ENCODE measurements around the gene CRYBB3.
A peak's percentile ranks its signal among the peaks of the same experiment; 100 is the strongest.
"Not testable (repeated sequence)": the region's sequence is repeated elsewhere in the genome, so short reads cannot be mapped to it uniquely, and the experiment has no call there.

Gene CRYBB3

DNA sequence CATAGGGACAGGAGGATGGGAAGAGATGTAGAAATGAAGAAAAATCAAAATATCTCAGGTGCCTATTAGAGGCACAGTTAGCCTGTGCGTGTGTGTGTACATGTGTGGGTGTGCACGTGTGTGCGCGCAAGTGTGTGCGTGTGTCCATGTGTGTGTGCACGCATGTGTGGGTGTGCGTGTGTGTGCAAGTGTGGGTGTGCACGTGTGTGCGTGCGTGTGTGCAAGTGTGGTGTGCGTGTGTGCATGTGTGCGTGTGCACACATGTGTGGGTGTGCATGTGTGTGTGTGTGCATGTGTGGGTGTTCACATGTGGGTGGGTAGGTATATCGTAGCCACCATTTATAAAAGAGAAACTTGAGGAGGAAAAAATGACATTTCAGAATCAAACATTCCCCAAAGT lies 29.2 kb downstream of the CRYBB3 start:
- no peak overlapping the region for H3K4me3 ChIP-seq (ENCODE audit: control insufficient read depth, low read depth, low read length)
- TF ChIP-seq, protein P1, sequence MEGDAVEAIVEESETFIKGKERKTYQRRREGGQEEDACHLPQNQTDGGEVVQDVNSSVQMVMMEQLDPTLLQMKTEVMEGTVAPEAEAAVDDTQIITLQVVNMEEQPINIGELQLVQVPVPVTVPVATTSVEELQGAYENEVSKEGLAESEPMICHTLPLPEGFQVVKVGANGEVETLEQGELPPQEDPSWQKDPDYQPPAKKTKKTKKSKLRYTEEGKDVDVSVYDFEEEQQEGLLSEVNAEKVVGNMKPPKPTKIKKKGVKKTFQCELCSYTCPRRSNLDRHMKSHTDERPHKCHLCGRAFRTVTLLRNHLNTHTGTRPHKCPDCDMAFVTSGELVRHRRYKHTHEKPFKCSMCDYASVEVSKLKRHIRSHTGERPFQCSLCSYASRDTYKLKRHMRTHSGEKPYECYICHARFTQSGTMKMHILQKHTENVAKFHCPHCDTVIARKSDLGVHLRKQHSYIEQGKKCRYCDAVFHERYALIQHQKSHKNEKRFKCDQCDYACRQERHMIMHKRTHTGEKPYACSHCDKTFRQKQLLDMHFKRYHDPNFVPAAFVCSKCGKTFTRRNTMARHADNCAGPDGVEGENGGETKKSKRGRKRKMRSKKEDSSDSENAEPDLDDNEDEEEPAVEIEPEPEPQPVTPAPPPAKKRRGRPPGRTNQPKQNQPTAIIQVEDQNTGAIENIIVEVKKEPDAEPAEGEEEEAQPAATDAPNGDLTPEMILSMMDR (conservative IDR thresholded peaks at IDR 0.05; ENCODE audit: control insufficient read depth, insufficient read depth, low read depth, low read length) = no peak
- DNase-seq (ENCODE audit: low read depth) = no peak

DNA sequence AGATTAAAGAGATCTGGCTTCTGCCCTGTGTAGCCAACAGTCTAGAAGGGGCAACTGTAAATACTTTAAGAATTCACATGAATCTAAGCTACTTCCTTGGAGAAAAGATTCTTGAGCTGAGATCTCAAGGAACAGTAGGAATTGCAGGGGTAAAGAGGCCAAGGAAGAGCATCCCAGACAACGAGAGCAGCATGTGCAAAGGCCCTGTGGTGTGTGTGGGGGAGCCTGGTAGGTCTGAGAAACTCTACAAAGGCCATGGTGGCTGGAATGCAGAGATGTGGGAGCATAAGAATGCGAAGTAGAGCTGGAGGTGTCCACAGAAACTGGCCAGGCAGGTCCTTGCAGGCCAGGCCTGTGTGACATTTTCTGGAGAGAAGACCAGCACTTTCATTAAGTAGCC lies 31.1 kb downstream of the CRYBB3 start:
- not testable (repeated sequence) for H3K4me3 ChIP-seq (ENCODE audit: control insufficient read depth, low read depth, low read length)

DNA sequence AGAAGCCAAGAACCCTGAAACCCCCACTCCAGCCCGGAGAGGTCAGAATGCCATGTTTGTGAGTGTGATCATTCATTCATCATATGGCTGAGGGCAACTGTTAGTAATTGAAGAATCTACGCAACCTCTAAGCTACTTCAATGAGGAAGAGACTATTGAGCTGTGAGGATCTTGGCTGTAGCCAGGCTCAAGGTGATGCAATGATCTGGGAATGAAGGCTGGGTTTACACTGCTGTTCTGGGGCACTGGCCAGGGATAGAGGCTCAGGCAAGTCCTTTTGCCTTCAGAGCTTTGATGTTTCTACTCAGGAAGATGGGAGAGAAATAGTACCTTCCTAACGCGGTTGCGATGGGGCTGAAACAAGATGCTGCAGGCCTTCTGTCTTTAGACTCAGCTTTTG lies 32.6 kb downstream of the CRYBB3 start:
- DNase-seq (ENCODE audit: low read depth) = peak; percentile 28
- H3K4me3 ChIP-seq (ENCODE audit: control insufficient read depth, low read depth, low read length) = no peak overlapping the region
- TF ChIP-seq, protein P1 (conservative IDR thresholded peaks at IDR 0.05; ENCODE audit: control insufficient read depth, insufficient read depth, low read depth, low read length) = no peak

More for the DNA sequence above, 31.1 kb downstream of the CRYBB3 start:
- DNase-seq (ENCODE audit: low read depth) = not testable (repeated sequence)

GRCh38 chr22:25233706-25234105 lies 34.0 kb downstream of the CRYBB3 start:
- not testable (repeated sequence) for DNase-seq (ENCODE audit: low read depth); H3K4me3 ChIP-seq (ENCODE audit: control insufficient read depth, low read depth, low read length)

DNA sequence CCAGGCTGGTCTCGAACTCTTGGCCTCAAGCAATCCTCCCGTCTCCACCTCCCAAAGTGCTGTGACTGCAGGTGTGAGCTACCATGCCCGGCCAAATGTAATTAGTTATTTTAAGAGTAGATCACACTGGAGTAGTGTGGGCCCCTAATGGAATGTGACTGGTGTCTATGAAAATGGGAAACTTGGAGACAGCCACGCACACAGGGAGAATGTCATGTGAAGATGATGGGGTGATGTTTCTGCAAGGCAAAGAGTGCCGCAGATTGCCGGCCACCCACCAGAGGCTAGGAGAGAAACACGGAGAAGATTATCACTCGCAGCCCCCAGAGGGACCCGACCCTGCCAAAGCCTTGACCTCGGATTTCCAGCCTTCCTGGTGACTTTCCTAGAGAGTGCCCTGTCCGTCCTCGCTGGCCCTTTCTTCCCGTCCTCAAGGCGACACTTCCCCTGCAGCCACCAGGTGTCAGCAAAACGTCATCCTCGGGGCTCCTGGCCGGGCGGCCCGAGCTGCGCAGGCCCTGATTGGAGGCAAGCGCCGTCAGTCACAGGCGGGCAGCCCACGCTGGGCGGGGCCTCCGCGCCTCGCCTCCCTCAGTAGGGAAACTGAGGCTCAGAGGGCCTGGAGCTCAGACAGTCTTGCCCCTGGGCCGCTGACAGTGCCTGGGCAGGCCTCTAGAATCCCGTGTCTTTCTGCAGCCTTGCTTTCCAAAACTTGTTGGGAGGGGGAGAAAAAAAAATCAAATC lies 36.1 kb downstream of the CRYBB3 start:
- H3K4me3 ChIP-seq (ENCODE audit: control insufficient read depth, low read depth, low read length) = no peak overlapping the region
- TF ChIP-seq, protein P1 (conservative IDR thresholded peaks at IDR 0.05; ENCODE audit: control insufficient read depth, insufficient read depth, low read depth, low read length) = peak; percentile 39
- peak; percentile 64 for DNase-seq (ENCODE audit: low read depth)

DNA sequence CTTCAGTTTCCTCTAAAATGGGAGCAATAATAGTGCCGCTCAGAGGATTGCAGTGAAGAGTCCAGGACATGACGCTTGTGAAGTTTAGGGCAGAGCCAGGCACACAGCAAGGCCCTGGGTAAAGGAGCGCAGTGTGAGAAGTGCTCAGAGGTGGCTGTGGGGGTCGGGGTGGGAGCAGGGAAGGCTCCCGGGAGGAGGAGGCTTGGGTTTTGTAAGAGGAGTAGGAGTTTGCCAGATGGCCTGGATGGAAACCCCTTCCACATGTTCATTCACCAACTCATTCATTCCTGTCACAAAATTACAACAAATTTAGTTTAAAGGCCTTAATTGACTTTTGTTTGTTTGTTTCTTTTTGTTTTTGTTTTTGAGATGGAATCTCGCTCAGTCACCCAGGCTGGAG lies 36.8 kb downstream of the CRYBB3 start:
- DNase-seq (ENCODE audit: low read depth) = no peak
- H3K4me3 ChIP-seq (ENCODE audit: control insufficient read depth, low read depth, low read length) = no peak overlapping the region
- TF ChIP-seq, protein P1 (conservative IDR thresholded peaks at IDR 0.05; ENCODE audit: control insufficient read depth, insufficient read depth, low read depth, low read length) = no peak

DNA sequence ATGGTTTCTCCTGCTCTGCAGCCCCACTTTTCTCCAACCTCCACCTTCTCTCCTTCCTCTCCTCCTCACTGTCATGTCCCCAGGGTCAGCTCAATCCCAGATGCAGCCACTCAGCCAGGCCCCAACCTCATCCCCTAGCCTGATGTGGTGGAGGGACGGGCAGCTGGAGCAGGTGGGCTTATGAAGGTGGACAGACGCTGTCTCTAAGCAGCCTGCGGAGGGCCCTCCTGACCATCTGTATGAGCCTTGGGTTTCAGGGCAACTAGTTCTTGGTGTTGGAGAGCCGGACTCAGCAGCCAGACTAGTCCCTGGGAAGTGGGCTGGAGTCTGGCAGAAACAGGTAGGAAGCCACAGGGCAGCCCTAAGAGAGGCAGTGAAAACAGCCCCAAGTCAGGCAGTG lies 37.8 kb downstream of the CRYBB3 start:
- DNase-seq (ENCODE audit: low read depth) = no peak
- H3K4me3 ChIP-seq (ENCODE audit: control insufficient read depth, low read depth, low read length) = no peak overlapping the region
- TF ChIP-seq, protein P1 (conservative IDR thresholded peaks at IDR 0.05; ENCODE audit: control insufficient read depth, insufficient read depth, low read depth, low read length) = no peak

DNA sequence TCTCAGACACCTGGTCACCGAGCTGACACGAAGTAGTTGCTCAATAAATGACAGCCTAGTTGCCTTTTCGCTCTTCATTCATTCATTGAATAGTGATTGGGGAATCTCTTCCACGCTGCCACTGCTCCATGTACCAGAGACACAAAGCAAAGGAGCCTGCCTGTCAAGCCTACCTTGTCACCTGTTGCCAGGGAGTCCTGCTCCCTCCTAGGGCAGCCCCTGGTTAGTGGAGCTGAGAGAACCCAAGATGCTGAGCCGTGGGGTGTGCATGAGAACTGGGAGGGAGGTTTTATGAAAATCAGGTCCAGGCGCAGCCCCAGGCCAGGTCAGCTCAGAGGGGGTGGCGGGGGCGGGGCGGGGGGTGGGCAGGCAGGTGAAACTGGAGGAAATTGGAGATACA lies 38.4 kb downstream of the CRYBB3 start:
- not testable (repeated sequence) for DNase-seq (ENCODE audit: low read depth); H3K4me3 ChIP-seq (ENCODE audit: control insufficient read depth, low read depth, low read length)

DNA sequence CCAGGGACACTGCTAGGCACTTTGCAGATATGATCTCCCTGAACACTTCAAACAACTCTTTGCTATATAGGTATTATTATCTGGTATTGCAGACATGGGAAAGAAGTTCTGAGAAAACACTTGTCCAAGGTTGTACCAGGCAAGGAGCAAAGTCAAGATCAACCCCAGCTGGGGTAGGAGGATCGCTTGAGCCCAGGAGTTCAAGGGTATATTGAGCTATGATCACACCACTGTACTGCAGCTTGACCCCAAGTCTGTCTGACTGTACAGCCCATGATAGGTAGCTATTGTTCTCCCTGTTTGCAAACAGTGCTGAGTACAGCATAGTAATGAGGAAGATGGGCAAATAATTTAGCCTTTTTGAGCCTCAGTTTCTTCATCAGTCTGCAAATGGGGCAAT lies 55.5 kb downstream of the CRYBB3 start:
- not testable (repeated sequence) for H3K4me3 ChIP-seq (ENCODE audit: control insufficient read depth, low read depth, low read length); DNase-seq (ENCODE audit: low read depth)

All from fibroblast of mammary gland (primary cell).